BE2C (cell line): ENCODE measurements around the gene CACNA1G.

ENCODE experiments used
- DNase-seq: peaks from one replicate; pipeline ENCODE4 v3.0.0-alpha.2; 2020
- H3K27me3 ChIP-seq: fragments of 250-450 bp; sonication (Bioruptor Pico); 2 replicates; pipeline ENCODE4 v1.5.1; 2020; ENCODE audit warnings: mild to moderate bottlenecking
- H3K36me3 ChIP-seq: fragments of 250-450 bp; sonication (Bioruptor Pico); 2 replicates; pipeline ENCODE4 v1.5.1; 2020; ENCODE audit warnings: mild to moderate bottlenecking
- H3K4me1 ChIP-seq: fragments of 250-450 bp; sonication (Bioruptor Pico); 2 replicates; pipeline ENCODE4 v1.5.1; 2020
- H3K4me3 ChIP-seq: 2 replicates; pipeline ENCODE4 v1.5.1; 2011; ENCODE audit warnings: low read depth, low read length
- H3K9me3 ChIP-seq: fragments of 250-450 bp; sonication (Bioruptor Pico); 2 replicates; pipeline ENCODE4 v1.5.1; 2020
- TF ChIP-seq, protein P1 (sequence below): IDR thresholded peaks from 2 replicates; pipeline ENCODE4 v1.5.1; 2012; ENCODE audit warnings: mild to moderate bottlenecking, low read depth, low read length

Gene CACNA1G

DNA sequence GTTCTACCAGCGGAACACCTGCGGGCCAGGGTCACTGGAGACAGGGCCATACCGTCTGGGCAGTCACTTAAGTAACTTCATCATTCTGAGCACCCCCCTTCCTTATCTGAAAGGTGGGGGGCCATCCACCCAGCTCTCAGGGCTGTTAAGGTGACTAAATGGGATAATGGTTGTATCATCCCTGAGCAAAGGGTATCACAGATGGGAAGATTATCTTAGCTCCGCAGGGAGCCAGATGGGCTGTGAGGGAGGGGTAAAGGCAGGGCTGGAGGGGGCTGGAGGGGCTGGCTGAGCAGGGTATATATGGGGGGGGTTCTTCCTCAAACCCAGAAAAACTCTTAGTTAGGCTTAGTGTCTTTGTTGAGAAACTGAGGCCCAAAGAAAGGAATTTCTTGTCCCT lies 2.9 kb upstream of the CACNA1G start:
- H3K4me1 ChIP-seq, result peaks cover 9% of the 10 kb centered on the region
- TF ChIP-seq, protein P1, sequence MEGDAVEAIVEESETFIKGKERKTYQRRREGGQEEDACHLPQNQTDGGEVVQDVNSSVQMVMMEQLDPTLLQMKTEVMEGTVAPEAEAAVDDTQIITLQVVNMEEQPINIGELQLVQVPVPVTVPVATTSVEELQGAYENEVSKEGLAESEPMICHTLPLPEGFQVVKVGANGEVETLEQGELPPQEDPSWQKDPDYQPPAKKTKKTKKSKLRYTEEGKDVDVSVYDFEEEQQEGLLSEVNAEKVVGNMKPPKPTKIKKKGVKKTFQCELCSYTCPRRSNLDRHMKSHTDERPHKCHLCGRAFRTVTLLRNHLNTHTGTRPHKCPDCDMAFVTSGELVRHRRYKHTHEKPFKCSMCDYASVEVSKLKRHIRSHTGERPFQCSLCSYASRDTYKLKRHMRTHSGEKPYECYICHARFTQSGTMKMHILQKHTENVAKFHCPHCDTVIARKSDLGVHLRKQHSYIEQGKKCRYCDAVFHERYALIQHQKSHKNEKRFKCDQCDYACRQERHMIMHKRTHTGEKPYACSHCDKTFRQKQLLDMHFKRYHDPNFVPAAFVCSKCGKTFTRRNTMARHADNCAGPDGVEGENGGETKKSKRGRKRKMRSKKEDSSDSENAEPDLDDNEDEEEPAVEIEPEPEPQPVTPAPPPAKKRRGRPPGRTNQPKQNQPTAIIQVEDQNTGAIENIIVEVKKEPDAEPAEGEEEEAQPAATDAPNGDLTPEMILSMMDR, result no peak
- no peak for DNase-seq

DNA sequence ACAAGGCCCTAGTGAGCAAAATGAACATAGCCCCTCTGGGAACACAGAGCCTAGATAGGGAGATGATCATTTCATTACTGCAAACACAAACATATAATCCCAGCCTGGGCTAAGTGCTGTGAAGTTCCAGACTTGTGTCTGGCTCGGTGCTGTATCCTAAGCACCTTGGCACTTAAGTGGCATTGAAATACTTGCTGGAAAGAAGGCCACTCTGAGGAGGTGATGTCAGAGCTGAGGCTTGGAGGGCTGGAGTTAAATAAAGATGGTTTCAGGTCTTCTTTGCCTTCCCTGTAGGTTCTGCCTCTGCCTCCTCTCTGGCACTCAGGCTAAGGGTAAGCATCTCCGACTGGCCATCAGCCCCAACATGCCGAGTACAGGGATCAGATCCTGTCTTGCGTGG lies 2.4 kb upstream of the CACNA1G start:
- peaks cover 9% of the 10 kb centered on the region for H3K4me1 ChIP-seq
- peaks cover 28% of the 10 kb centered on the region for H3K27me3 ChIP-seq
- no peak overlapping the region for H3K4me3 ChIP-seq
- H3K9me3 ChIP-seq, result no peaks in the 10 kb centered on the region; the same call in 1 of the 2 replicates
- TF ChIP-seq, protein P1, result no peak
- no peaks in the 10 kb centered on the region for H3K36me3 ChIP-seq
- DNase-seq, result no peak

More for the DNA sequence above, 2.9 kb upstream of the CACNA1G start:
- H3K9me3 ChIP-seq, result no peaks in the 10 kb centered on the region; the same call in 1 of the 2 replicates
- no peak overlapping the region for H3K4me3 ChIP-seq
- H3K27me3 ChIP-seq, result peaks cover 24% of the 10 kb centered on the region
- no peaks in the 10 kb centered on the region for H3K36me3 ChIP-seq

DNA sequence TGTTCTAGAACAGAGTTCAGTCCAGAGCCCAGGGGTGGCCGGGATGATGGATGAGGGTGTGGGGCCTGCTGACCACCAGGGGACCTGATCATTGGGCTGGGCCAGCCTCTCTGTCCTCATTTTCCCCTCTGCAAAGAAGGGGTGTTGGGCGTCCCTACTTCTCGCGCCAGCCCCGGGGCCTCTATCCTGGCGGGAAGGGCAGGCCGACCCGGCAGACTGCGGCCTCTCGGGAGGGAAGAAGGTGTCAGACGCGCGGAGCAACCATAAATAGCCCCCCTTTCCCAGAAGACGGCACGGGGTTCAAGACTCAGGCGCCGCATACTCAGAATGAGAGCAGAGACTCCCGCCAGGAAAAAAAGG lies 2.0 kb upstream of the CACNA1G start:
- TF ChIP-seq, protein P1, result no peak
- Histone ChIP-seq H3K9me3 (no peaks in the 10 kb centered on the region; the same call in 1 of the 2 replicates), H3K27me3 (peaks cover 33% of the 10 kb centered on the region), H3K36me3 (no peaks in the 10 kb centered on the region), H3K4me1 (peaks cover 9% of the 10 kb centered on the region), H3K4me3 (no peak overlapping the region)
- DNase-seq, result no peak

DNA sequence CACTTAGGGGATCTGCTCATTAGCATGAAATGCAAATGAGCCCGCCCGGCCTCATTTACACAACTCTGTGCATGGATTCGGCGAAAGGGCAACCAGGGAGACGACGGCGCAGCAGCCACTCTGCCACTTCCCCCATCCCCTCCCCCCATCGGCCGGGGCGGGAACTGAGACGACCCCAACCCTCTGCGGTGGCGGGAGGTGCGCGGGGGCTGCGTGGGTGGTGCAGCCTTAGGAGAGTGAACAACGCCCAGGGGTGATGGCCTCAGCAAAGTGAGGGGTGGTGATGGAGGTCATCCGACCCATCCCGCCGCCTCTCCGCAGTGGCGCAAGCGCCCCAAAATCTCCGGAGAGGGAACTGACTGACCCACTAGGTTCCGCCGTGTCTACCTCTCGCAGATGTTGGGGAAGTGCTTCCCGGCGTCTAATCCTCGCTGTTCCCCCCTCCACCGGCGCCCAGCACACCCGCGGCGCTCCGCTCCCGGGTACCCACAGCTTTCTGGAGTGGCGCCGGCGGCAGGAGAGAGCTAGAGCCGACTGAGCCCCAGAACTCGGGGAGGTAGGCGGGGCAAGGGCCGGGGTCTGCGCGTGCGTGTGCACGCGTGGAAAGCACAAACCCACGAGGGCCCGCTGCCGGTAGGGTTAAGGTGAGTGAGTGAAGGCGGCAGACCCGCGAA lies 1.4 kb upstream of the CACNA1G start:
- TF ChIP-seq, protein P1, result no peak
- H3K4me1 ChIP-seq, result peaks cover 9% of the 10 kb centered on the region
- peaks cover 38% of the 10 kb centered on the region for H3K27me3 ChIP-seq
- no peak overlapping the region for H3K4me3 ChIP-seq
- DNase-seq, result no peak
- no peaks in the 10 kb centered on the region for H3K36me3 ChIP-seq
- no peaks in the 10 kb centered on the region; the same call in 1 of the 2 replicates for H3K9me3 ChIP-seq

DNA sequence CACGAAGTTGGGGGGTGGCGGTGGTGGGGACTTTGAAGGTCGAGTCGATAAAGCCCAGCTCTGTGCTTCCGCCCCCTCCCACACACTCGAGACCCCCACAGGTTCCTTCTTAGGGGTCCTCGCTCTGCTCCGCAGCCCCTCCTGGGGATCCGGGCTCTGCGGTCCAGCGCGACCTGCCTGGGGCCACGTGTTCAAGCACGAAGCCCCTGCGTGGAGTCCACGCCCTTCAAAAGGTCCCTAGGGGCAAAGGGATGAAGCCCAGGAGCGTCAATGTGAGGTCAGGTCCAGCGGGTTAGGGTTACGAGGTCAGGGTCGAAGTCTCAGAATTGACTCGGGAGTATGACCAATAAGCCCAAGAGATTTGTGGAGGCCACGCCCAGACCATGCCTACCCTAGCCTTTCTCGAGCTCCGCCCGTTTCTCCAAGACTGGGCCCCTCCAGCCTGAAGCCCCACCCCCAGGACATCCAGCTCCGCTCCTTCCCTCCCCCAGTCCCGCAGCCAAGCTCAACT lies 786 bp upstream of the CACNA1G start:
- H3K4me1 ChIP-seq, result peaks cover 12% of the 10 kb centered on the region
- TF ChIP-seq, protein P1, result no peak
- no peak for DNase-seq
- peak overlapping the region; percentile 46 for H3K4me3 ChIP-seq
- H3K27me3 ChIP-seq, result peaks cover 39% of the 10 kb centered on the region
- no peaks in the 10 kb centered on the region for H3K36me3 ChIP-seq
- no peaks in the 10 kb centered on the region; the same call in 1 of the 2 replicates for H3K9me3 ChIP-seq

DNA sequence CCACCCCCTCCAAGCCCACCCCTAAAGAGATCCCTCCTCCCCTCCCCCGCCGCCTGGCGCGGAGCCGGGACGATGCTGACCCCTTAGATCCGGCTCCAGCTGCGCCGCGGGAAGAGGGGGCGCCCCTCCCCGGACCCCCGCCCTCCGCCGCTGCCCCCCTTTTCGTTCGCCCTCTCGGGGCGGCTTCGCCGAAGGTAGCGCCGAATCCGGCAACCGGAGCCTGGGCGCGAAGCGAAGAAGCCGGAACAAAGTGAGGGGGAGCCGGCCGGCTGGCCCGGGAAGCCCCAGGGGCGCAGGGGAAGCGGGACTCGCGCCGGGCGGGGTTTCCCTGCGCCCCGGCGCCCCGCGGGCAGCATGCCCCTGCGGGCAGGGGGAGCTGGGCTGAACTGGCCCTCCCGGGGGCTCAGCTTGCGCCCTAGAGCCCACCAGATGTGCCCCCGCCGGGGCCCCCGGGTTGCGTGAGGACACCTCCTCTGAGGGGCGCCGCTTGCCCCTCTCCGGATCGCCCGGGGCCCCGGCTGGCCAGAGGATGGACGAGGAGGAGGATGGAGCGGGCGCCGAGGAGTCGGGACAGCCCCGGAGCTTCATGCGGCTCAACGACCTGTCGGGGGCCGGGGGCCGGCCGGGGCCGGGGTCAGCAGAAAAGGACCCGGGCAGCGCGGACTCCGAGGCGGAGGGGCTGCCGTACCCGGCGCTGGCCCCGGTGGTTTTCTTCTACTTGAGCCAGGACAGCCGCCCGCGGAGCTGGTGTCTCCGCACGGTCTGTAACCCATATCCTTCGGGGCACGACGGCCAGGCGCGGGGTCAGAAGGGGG lies 623 bp downstream of the CACNA1G start:
- H3K4me1 ChIP-seq, result peaks cover 21% of the 10 kb centered on the region
- H3K9me3 ChIP-seq, result no peaks in the 10 kb centered on the region; the same call in 1 of the 2 replicates
- DNase-seq, result no peak
- TF ChIP-seq, protein P1, result no peak
- H3K36me3 ChIP-seq, result no peaks in the 10 kb centered on the region
- peaks cover 39% of the 10 kb centered on the region for H3K27me3 ChIP-seq
- peak overlapping the region; percentile 19 for H3K4me3 ChIP-seq
